Mesothelial cell of epicardium (in vitro differentiated cells): ENCODE results near the gene PCDH17. TPM values are rescaled to one million over a fixed set of nuclear protein-coding genes. Genes with fewer than 3 reads are reported as not detected.

Experiments used
- DNase-seq, 2 experiments: peaks; one replicate each; pipeline ENCODE4 v3.0.0; 2021; ENCODE audit warnings: low spot score in 2 of 2; ENCODE audit not compliant: unreplicated experiment in 2 of 2
- H3K27ac Mint-ChIP-seq: 2 replicates; pipeline ENCODE4 v1.8.0; 2021; ENCODE audit warnings: mixed read lengths
- H3K27me3 Mint-ChIP-seq: 2 replicates; pipeline ENCODE4 v1.8.0; 2021; ENCODE audit warnings: low read depth, mixed read lengths
- H3K36me3 Mint-ChIP-seq: 2 replicates; pipeline ENCODE4 v1.8.0; 2021; ENCODE audit warnings: mixed read lengths
- H3K4me1 Mint-ChIP-seq: 2 replicates; pipeline ENCODE4 v1.8.0; 2021; ENCODE audit warnings: mixed read lengths
- H3K4me3 Mint-ChIP-seq: 2 replicates; pipeline ENCODE4 v1.8.0; 2021; ENCODE audit warnings: mild to moderate bottlenecking, moderate library complexity, mixed read lengths
- H3K9me3 Mint-ChIP-seq: 2 replicates; pipeline ENCODE4 v1.8.0; 2021; ENCODE audit warnings: mixed read lengths
- total RNA-seq: library from RNA; stranded (reverse); gene quantifications from 3 replicates; pipeline ENCODE4 v1.2.1, GENCODE V29; 2021
- TF ChIP-seq, protein P1 (sequence below): fragments of 200-600 bp; sonication (generic); IDR thresholded peaks from one replicate; pipeline ENCODE4 v1.5.0; 2021; ENCODE audit warnings: antibody characterized with exemption; ENCODE audit not compliant: unreplicated experiment

The PCDH17 gene
- total RNA-seq, 1 donor from 2014 or later, result 9.3 TPM

DNA sequence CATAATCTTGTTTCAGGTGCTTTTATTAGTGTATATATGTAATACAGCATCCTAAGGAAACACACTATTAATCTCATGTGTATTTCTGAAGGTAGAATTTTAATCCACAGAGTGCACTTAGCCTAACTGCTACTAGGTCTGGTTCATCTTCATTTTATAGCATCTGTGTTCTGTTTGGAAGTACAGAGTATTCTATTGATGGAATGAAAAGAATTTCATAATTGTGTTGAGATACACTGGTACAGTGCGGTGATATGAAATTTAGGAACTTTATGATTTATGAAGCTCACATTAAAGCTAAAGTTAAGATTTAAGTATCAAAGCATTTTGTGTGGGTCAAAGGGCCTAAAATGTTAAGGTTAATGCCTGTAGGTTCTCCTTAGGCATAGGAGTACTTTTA is 6.0 kb downstream of the PCDH17 start:
- Mint-ChIP-seq H3K4me1 (peaks cover 38% of the 10 kb centered on the region), H3K27me3 (peaks cover 24% of the 10 kb centered on the region), H3K4me3 (no peak overlapping the region), H3K27ac (no peak overlapping the region), H3K9me3 (no peaks in the 10 kb centered on the region), H3K36me3 (peaks cover 2% of the 10 kb centered on the region)
- TF ChIP-seq, protein P1, sequence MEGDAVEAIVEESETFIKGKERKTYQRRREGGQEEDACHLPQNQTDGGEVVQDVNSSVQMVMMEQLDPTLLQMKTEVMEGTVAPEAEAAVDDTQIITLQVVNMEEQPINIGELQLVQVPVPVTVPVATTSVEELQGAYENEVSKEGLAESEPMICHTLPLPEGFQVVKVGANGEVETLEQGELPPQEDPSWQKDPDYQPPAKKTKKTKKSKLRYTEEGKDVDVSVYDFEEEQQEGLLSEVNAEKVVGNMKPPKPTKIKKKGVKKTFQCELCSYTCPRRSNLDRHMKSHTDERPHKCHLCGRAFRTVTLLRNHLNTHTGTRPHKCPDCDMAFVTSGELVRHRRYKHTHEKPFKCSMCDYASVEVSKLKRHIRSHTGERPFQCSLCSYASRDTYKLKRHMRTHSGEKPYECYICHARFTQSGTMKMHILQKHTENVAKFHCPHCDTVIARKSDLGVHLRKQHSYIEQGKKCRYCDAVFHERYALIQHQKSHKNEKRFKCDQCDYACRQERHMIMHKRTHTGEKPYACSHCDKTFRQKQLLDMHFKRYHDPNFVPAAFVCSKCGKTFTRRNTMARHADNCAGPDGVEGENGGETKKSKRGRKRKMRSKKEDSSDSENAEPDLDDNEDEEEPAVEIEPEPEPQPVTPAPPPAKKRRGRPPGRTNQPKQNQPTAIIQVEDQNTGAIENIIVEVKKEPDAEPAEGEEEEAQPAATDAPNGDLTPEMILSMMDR, result no peak
- DNase-seq, result no peak

DNA sequence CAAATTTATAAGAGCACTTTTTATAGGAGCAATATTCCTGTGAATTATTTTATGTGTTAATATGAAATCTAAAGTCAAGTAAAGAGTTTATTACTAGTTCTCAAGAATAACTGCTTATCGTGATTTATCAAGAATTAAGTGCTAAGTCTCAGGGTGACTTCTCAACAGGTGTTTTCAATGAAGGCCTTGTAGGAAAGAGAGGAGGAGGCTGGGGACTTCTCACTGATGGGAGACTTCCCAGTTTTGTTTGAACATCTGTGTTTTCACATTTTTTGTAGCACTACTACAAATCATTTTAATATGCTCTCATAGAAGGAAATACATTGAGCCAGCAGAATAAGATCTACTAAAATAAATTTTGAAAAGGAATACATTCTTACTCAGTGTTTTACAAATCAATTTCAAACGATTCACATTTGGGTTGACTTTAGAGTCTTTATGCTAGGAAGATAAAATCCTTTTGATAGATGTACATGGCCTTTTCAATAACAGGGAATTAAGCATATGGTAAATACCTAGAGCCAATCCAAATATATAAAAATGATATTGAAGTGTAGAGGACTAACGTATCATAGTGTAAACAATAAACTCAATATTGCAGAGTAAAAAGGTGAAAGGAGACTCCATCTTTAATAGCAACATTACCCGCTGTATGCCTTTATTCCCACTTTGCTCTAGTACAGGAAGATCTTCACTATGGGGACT is 6.8 kb downstream of the PCDH17 start:
- Mint-ChIP-seq H3K36me3 (no peaks in the 10 kb centered on the region), H3K4me3 (no peak overlapping the region), H3K4me1 (peaks cover 30% of the 10 kb centered on the region)

DNA sequence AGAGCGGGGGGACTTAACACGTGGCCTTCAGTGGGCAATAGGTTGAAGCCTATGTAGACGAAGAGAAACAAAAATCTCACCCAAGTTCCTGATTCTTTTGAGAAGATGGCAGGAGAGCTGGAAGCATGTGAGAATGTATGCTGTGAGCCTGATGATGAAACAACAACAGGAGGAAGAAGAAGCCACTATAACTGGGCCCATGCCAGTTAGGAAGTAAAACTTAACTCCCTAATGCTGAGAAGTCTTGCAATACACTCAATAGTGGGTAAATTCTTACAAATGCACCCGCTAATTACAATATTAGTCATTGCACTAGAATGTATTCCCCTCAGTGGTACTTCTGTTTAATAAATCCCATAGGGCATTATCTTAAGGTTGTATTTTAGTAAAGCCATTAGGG is 9.1 kb downstream of the PCDH17 start:
- DNase-seq, result no peak
- H3K4me1 Mint-ChIP-seq, result peaks cover 17% of the 10 kb centered on the region
- H3K4me3 Mint-ChIP-seq, result no peak overlapping the region
- no peaks in the 10 kb centered on the region for H3K9me3 Mint-ChIP-seq
- H3K27ac Mint-ChIP-seq, result no peak overlapping the region
- no peaks in the 10 kb centered on the region for H3K36me3 Mint-ChIP-seq
- TF ChIP-seq, protein P1, result no peak
- no peaks in the 10 kb centered on the region for H3K27me3 Mint-ChIP-seq

More for the DNA sequence above, 6.8 kb downstream of the PCDH17 start:
- peaks cover 16% of the 10 kb centered on the region for H3K27me3 Mint-ChIP-seq
- H3K9me3 Mint-ChIP-seq, result no peaks in the 10 kb centered on the region
- DNase-seq, result no peak
- H3K27ac Mint-ChIP-seq, result no peak overlapping the region
- TF ChIP-seq, protein P1, result no peak

DNA sequence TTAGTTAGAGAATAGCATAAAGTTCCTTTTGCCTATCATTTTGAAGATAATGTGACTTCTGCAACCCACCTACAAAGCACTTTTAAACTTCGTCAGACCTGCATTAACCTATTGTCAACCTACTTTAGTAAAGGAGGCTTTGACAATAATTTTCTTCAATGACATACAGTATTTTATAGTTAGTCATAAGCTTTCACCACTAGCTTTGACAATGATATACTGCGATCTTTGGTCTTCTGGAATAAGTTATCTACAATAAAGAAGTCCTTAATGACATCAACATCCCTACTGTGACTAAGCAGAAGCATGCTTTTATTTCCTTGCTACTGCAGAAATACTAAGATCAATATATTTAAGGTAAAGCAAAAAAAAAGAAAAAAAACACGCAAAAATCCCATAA is 9.5 kb downstream of the PCDH17 start:
- Mint-ChIP-seq H3K9me3 (no peaks in the 10 kb centered on the region), H3K4me3 (no peak overlapping the region), H3K27me3 (no peaks in the 10 kb centered on the region), H3K27ac (no peak overlapping the region), H3K4me1 (peaks cover 14% of the 10 kb centered on the region), H3K36me3 (no peaks in the 10 kb centered on the region)
- TF ChIP-seq, protein P1, result no peak
- DNase-seq, result no peak

DNA sequence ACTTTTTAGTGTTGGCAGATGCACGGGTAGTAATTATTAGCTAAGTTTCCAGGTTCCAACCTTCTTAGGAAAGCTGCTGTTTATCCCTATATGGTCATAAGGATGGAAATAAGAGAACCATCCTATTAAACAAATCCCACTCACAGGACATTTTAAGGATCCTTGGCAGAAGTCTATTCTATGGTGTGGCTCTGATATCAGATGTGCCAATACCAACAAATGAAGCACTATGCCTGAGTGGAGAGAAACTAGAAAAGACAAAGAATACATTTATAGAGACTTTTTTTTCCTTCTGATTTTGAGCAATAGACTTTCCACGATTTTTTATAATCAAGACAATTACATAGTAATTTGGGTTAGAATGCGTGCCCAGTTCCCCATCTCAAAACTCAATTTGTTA is 12.6 kb downstream of the PCDH17 start:
- no peaks in the 10 kb centered on the region for H3K36me3 Mint-ChIP-seq
- no peaks in the 10 kb centered on the region for H3K9me3 Mint-ChIP-seq
- TF ChIP-seq, protein P1, result no peak
- H3K4me1 Mint-ChIP-seq, result no peaks in the 10 kb centered on the region
- no peak overlapping the region for H3K27ac Mint-ChIP-seq
- H3K4me3 Mint-ChIP-seq, result no peak overlapping the region
- H3K27me3 Mint-ChIP-seq, result no peaks in the 10 kb centered on the region
- DNase-seq, result no peak
